SK-N-SH treated with all-trans-retinoic acid at 6 μM for 48 hours (cell line): ENCODE results near the gene FARS2.

Experiments
- ISL1 ChIP-seq: fragments of 250-450 bp; sonication (Bioruptor Pico); IDR thresholded peaks from 2 replicates; pipeline ENCODE4 v2.1.2; 2022; ENCODE audit warnings: mild to moderate bottlenecking, moderate library complexity
- PATZ1 ChIP-seq: fragments of 250-450 bp; sonication (Bioruptor Pico); IDR thresholded peaks from 2 replicates; pipeline ENCODE4 v1.8.0; 2020; ENCODE audit warnings: mild to moderate bottlenecking, moderate library complexity, borderline replicate concordance
- TOX ChIP-seq: fragments of 250-450 bp; sonication (Bioruptor Pico); IDR thresholded peaks from 2 replicates; pipeline ENCODE4 v1.8.0; 2021; ENCODE audit warnings: mild to moderate bottlenecking, moderate library complexity, borderline replicate concordance
- TF ChIP-seq, protein P1 (sequence below): fragments of 250-450 bp; sonication (Bioruptor Pico); IDR thresholded peaks from 2 replicates; pipeline ENCODE4 v1.5.1; 2021; ENCODE audit warnings: mild to moderate bottlenecking, moderate library complexity

DNA sequence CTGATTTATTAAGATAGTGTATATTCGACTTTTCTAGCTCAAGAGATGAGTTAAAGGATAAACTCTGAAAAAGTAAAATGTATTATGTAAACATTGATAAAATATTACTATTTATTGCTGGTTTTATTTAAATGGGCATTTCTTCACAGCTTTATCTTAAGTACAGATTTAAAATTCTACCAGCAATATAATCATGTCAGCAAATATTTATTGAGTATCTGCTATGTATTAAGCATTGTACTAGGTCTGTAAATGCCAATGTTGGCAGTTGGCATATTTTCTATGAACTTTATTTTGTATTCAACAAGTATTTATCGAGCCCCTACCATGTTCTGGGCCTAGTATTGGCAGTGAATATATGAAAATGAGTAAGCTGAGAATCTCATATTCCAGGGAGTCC, 231.0 kb downstream of the FARS2 start:
- TF ChIP-seq, protein P1, sequence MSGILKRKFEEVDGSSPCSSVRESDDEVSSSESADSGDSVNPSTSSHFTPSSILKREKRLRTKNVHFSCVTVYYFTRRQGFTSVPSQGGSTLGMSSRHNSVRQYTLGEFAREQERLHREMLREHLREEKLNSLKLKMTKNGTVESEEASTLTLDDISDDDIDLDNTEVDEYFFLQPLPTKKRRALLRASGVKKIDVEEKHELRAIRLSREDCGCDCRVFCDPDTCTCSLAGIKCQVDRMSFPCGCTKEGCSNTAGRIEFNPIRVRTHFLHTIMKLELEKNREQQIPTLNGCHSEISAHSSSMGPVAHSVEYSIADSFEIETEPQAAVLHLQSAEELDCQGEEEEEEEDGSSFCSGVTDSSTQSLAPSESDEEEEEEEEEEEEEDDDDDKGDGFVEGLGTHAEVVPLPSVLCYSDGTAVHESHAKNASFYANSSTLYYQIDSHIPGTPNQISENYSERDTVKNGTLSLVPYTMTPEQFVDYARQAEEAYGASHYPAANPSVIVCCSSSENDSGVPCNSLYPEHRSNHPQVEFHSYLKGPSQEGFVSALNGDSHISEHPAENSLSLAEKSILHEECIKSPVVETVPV: no peak
- TF ChIP-seq PATZ1 (no peak), TOX (CRISPR knock-in tag) (no peak), ISL1 (CRISPR knock-in tag) (no peak)
